KMS-11 (cell line): Measurements from ENCODE around the gene USP32.
"Not testable (repeated sequence)": the region's sequence is repeated elsewhere in the genome, so short reads cannot be mapped to it uniquely, and the experiment has no call there.

Source experiments
- H2AFZ ChIP-seq: fragments of 200-600 bp; sonication (generic); 2 replicates; pipeline ENCODE4 v1.6.1; 2016; ENCODE audit warnings: antibody characterized with exemption, mixed run types, low read depth
- H3K27ac ChIP-seq: fragments of 200-600 bp; sonication (generic); 2 replicates; pipeline ENCODE4 v1.6.1; 2016; ENCODE audit warnings: mild to moderate bottlenecking, mixed run types
- H3K27me3 ChIP-seq: fragments of 200-600 bp; sonication (generic); 2 replicates; pipeline ENCODE4 v1.6.1; 2017; ENCODE audit warnings: mild to moderate bottlenecking, low read depth, mixed run types, moderate library complexity; ENCODE audit not compliant: insufficient read depth
- H3K36me3 ChIP-seq: fragments of 200-600 bp; sonication (generic); 2 replicates; pipeline ENCODE4 v1.6.1; 2017; ENCODE audit warnings: mild to moderate bottlenecking, mixed run types; ENCODE audit not compliant: insufficient read depth
- H3K4me1 ChIP-seq: fragments of 200-600 bp; sonication (generic); 2 replicates; pipeline ENCODE4 v1.6.1; 2016; ENCODE audit warnings: mild to moderate bottlenecking, low read depth, mixed run types; ENCODE audit not compliant: poor library complexity, severe bottlenecking
- H3K4me2 ChIP-seq: fragments of 200-600 bp; sonication (generic); 2 replicates; pipeline ENCODE4 v1.7.0; 2016; ENCODE audit warnings: mild to moderate bottlenecking, mixed run types
- H3K4me3 ChIP-seq: fragments of 200-600 bp; sonication (generic); IDR thresholded peaks from 2 replicates; pipeline ENCODE4 v1.6.1; 2017; ENCODE audit warnings: low read depth, low read length, mixed read lengths; ENCODE audit not compliant: insufficient read depth
- H3K79me2 ChIP-seq: fragments of 200-600 bp; sonication (generic); 2 replicates; pipeline ENCODE4 v1.6.1; 2016; ENCODE audit warnings: low read depth, mixed run types; ENCODE audit not compliant: insufficient read depth
- H3K9ac ChIP-seq: fragments of 200-600 bp; sonication (generic); 2 replicates; pipeline ENCODE4 v1.6.1; 2016; ENCODE audit warnings: mild to moderate bottlenecking, mixed run types
- H4K20me1 ChIP-seq: fragments of 200-600 bp; sonication (generic); 2 replicates; pipeline ENCODE4 v1.6.1; 2016; ENCODE audit warnings: mild to moderate bottlenecking, mixed run types; ENCODE audit not compliant: insufficient read depth
- TF ChIP-seq, protein P1 (sequence below): fragments of 200-600 bp; sonication (generic); conservative IDR thresholded peaks from 2 replicates; pipeline ENCODE4 v1.6.1; 2017; ENCODE audit warnings: low read depth, mild to moderate bottlenecking, antibody characterized with exemption, low read length, moderate library complexity, mixed read lengths

USP32 gene

DNA sequence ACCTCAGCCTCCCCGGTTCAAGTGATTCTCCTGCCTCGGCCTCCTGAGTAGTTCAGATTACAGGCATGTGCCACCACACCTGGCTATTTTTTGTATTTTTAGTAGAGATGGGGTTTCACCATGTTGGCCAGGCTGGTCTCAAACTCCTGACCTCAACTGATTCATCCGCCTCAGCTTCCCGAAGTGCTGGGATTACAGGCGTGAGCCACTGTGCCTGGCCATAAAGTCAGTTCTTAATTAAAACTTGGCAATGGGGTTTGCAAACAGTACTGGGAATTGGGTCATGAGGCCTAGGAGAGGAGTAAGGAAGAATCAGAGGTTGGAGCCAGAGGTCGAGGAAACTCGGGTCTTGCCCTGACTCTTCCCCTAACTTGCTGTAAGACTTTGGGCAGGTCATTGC lies 38.6 kb upstream of the USP32 start:
- not testable (repeated sequence) for H3K79me2 ChIP-seq, H3K36me3 ChIP-seq, H3K4me1 ChIP-seq, H3K27ac ChIP-seq, H2AFZ ChIP-seq, H3K9ac ChIP-seq, H4K20me1 ChIP-seq, H3K27me3 ChIP-seq, H3K4me3 ChIP-seq, H3K4me2 ChIP-seq

DNA sequence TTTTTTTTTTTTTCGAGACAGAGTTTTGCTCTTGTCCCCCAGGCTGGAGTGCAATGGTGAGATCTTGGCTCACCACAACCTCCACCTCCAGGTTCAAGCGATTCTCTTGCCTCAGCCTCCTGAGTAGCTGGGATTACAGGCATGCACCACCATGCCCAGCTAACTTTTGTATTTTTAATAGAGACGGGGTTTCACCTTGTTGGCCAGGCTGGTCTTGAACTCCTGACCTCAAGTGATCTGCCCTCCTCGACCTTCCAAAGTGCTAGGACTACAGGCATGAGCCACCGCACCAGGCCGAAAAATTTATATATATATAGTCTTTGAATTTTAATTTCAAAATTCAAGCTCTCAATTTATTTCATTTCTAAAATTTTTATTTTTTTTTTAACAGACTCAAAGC lies 36.6 kb upstream of the USP32 start:
- not testable (repeated sequence) for H3K27ac ChIP-seq, H3K27me3 ChIP-seq, H4K20me1 ChIP-seq, H3K9ac ChIP-seq, H3K4me3 ChIP-seq, H3K4me2 ChIP-seq, H2AFZ ChIP-seq, H3K79me2 ChIP-seq, H3K4me1 ChIP-seq, H3K36me3 ChIP-seq

DNA sequence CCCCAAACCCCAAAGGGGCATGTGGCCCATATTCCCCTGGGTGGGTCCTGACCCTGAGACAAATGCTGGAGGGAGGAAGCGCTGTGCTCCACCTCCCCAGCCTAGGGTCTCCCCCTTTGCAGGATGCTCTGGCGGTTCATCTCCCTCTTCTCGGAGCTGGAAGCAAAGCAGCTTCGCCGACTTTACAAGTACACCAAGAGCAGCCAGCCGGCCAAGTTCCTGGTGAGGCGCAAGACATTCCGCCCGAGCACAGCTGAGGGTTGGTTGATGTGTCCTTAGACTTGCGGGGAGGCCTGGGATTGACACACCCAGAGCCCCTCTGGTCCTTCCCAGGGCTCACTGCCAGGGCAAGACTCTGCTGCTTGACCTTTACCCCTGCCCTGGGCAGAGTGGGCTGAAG lies 34.7 kb upstream of the USP32 start:
- Histone ChIP-seq H3K79me2 (no peaks in the 10 kb centered on the region), H3K4me3 (no peak overlapping the region), H3K36me3 (no peaks in the 10 kb centered on the region), H3K9ac (no peak overlapping the region), H3K27me3 (no peaks in the 10 kb centered on the region), H2AFZ (no peak overlapping the region), H4K20me1 (no peaks in the 10 kb centered on the region), H3K4me2 (no peak overlapping the region), H3K27ac (no peak overlapping the region), H3K4me1 (no peaks in the 10 kb centered on the region)
- TF ChIP-seq, protein P1, sequence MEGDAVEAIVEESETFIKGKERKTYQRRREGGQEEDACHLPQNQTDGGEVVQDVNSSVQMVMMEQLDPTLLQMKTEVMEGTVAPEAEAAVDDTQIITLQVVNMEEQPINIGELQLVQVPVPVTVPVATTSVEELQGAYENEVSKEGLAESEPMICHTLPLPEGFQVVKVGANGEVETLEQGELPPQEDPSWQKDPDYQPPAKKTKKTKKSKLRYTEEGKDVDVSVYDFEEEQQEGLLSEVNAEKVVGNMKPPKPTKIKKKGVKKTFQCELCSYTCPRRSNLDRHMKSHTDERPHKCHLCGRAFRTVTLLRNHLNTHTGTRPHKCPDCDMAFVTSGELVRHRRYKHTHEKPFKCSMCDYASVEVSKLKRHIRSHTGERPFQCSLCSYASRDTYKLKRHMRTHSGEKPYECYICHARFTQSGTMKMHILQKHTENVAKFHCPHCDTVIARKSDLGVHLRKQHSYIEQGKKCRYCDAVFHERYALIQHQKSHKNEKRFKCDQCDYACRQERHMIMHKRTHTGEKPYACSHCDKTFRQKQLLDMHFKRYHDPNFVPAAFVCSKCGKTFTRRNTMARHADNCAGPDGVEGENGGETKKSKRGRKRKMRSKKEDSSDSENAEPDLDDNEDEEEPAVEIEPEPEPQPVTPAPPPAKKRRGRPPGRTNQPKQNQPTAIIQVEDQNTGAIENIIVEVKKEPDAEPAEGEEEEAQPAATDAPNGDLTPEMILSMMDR: no peak

DNA sequence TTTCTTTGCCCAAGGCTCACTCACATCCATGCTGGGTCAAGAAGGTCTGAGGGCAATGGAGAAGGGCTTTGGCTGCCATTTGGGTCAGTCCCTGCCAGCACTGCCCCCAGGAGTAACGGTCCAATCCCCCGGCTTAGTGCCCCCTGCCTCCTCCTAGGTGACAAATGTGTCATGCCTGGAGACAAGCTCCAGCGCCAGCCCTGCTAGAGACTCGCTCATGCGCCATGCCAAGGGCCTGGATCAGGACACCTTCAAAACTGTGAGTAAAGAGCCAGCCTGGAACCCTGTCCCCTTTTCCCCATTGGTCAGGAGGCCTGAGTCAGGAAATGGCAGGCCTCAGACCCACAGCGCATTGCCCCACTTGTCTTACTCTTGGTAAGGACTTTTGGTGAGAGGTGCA lies 33.7 kb upstream of the USP32 start:
- H3K27me3 ChIP-seq: no peaks in the 10 kb centered on the region
- no peak overlapping the region for H3K9ac ChIP-seq
- H3K4me2 ChIP-seq: no peak overlapping the region
- no peaks in the 10 kb centered on the region for H3K79me2 ChIP-seq
- H2AFZ ChIP-seq: no peak overlapping the region
- no peak overlapping the region for H3K4me3 ChIP-seq
- TF ChIP-seq, protein P1: no peak
- no peak overlapping the region for H3K27ac ChIP-seq
- H4K20me1 ChIP-seq: no peaks in the 10 kb centered on the region
- peaks cover 6% of the 10 kb centered on the region for H3K4me1 ChIP-seq
- no peaks in the 10 kb centered on the region for H3K36me3 ChIP-seq

DNA sequence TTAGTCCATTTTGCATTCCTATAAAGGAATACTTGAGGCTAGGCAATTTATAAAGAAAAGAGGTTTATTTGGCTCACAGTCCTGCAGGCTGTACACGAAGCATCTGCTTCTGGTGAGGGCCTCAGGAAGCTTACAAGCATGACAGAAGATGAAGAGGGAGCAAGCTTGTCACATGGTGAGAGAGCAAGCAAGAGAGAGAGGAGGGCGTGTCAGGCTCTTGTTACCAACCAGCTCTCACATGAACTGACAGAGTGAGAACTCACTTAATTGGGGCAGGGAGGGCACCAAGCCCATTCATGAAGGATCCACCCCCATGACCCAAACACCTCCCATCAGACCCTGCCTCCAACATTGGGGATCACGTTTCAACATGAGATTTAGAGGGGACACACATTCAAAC lies 31.9 kb upstream of the USP32 start:
- TF ChIP-seq, protein P1: no peak
- no peak overlapping the region for H3K4me3 ChIP-seq
- H3K27ac ChIP-seq: no peak overlapping the region
- H3K36me3 ChIP-seq: no peaks in the 10 kb centered on the region
- no peak overlapping the region for H3K4me2 ChIP-seq
- H3K79me2 ChIP-seq: no peaks in the 10 kb centered on the region
- H3K4me1 ChIP-seq: peaks cover 8% of the 10 kb centered on the region
- no peaks in the 10 kb centered on the region for H4K20me1 ChIP-seq
- H3K27me3 ChIP-seq: no peaks in the 10 kb centered on the region
- no peak overlapping the region for H2AFZ ChIP-seq
- H3K9ac ChIP-seq: no peak overlapping the region
